Measurements from ENCODE around the gene AFF2.

Gene AFF2

GRCh38 chrX:148535639-148536038 is 35.2 kb downstream of the AFF2 start:
- Histone ChIP-seq H3K79me1 (ENCODE audit: low read depth, low read length) (no peaks in the 10 kb centered on the region), H2BK15ac (ENCODE audit: low read length) (no peak overlapping the region), H2AFZ (ENCODE audit: low read length) (no peak overlapping the region), H3K4me2 (ENCODE audit: insufficient read depth, low read length, poor library complexity, severe bottlenecking) (no peak overlapping the region), H3K4ac (ENCODE audit: low read length) (no peak overlapping the region), H3K18ac (ENCODE audit: low read length) (no peak overlapping the region), H3K27ac (replicated peaks; ENCODE audit: low read length) (no peak overlapping the region), H2BK12ac (ENCODE audit: low read length) (no peak overlapping the region), H3K23ac (ENCODE audit: low read depth, low read length, poor library complexity) (no peak overlapping the region), H3K36me3 (replicated peaks in 1 of 2; ENCODE audit: control insufficient read depth in 2 of 2, insufficient read depth in 2 of 2, low read length in 2 of 2) (no peaks in the 10 kb centered on the region), H4K91ac (ENCODE audit: low read depth, low read length, poor library complexity) (no peak overlapping the region), H3K4me1 (ENCODE audit: control insufficient read depth in 2 of 2, insufficient read depth in 1 of 2, low read depth in 1 of 2, low read length in 2 of 2) (peaks cover 0 to 2% of the 10 kb centered on the region in 2 donors), H2AK5ac (ENCODE audit: low read depth, low read length) (no peak overlapping the region), H3K9me3 (replicated peaks in 1 of 2; ENCODE audit: control insufficient read depth in 2 of 2, insufficient read depth in 1 of 2, low read depth in 1 of 2, low read length in 2 of 2) (no peaks in the 10 kb centered on the region), H3K27me3 (ENCODE audit: control insufficient read depth in 3 of 3, insufficient read depth in 3 of 3, low read depth in 1 of 3, low read length in 3 of 3) (no peaks in the 10 kb centered on the region), H2BK5ac (ENCODE audit: low read length) (no peak overlapping the region), H4K8ac (ENCODE audit: low read depth, low read length) (no peak overlapping the region), H2BK120ac (ENCODE audit: low read depth, low read length) (no peak overlapping the region), H3K9ac (ENCODE audit: low read depth, low read length, poor library complexity) (no peak overlapping the region), H3K4me3 (ENCODE audit: low read length in 2 of 2) (no peak overlapping the region), H3K14ac (ENCODE audit: low read length) (no peak overlapping the region)
- DNase-seq (ENCODE audit: low spot score) = no peak
- WGBS, 2 donors (ENCODE audit: extremely low coverage in 2 of 2, insufficient read length in 2 of 2, insufficient replicate concordance in 1 of 2) = no CpG with 5 or more reads among the region's 4 CpGs

- DNase-seq (ENCODE audit: low spot score) = no peak
- no peaks in the 10 kb centered on the region for H3K79me1 ChIP-seq (ENCODE audit: low read depth, low read length)
Measured at GRCh38 chrX:148536961-148537360, 36.5 kb downstream of the AFF2 start.

GRCh38 chrX:148537556-148538182 is 37.3 kb downstream of the AFF2 start:
- H3K9ac ChIP-seq (ENCODE audit: low read depth, low read length, poor library complexity) = no peak overlapping the region
- no peak overlapping the region for H2BK120ac ChIP-seq (ENCODE audit: low read depth, low read length)
- no peak overlapping the region for H2BK15ac ChIP-seq (ENCODE audit: low read length)
- H2BK12ac ChIP-seq (ENCODE audit: low read length) = no peak overlapping the region
- no CpG with 5 or more reads among the region's 15 CpGs for WGBS, 2 donors (ENCODE audit: extremely low coverage in 2 of 2, insufficient read length in 2 of 2, insufficient replicate concordance in 1 of 2)
- H3K4ac ChIP-seq (ENCODE audit: low read length) = no peak overlapping the region
- no peak overlapping the region for H4K91ac ChIP-seq (ENCODE audit: low read depth, low read length, poor library complexity)
- H2BK5ac ChIP-seq (ENCODE audit: low read length) = no peak overlapping the region
- no peak overlapping the region for H3K4me3 ChIP-seq (ENCODE audit: low read length in 2 of 2)
- no peak overlapping the region for H4K8ac ChIP-seq (ENCODE audit: low read depth, low read length)
- no peak overlapping the region for H2AFZ ChIP-seq (ENCODE audit: low read length)
- peaks cover 0 to 2% of the 10 kb centered on the region in 2 donors for H3K4me1 ChIP-seq (ENCODE audit: control insufficient read depth in 2 of 2, insufficient read depth in 1 of 2, low read depth in 1 of 2, low read length in 2 of 2)
- no peaks in the 10 kb centered on the region for H3K36me3 ChIP-seq (replicated peaks in 1 of 2; ENCODE audit: control insufficient read depth in 2 of 2, insufficient read depth in 2 of 2, low read length in 2 of 2)
- no peak overlapping the region for H3K14ac ChIP-seq (ENCODE audit: low read length)
- H3K27ac ChIP-seq (replicated peaks; ENCODE audit: low read length) = no peak overlapping the region
- H2AK5ac ChIP-seq (ENCODE audit: low read depth, low read length) = no peak overlapping the region
- H3K79me1 ChIP-seq (ENCODE audit: low read depth, low read length) = no peaks in the 10 kb centered on the region
- H3K18ac ChIP-seq (ENCODE audit: low read length) = no peak overlapping the region
- no peak overlapping the region for H3K23ac ChIP-seq (ENCODE audit: low read depth, low read length, poor library complexity)
- no peaks in the 10 kb centered on the region for H3K9me3 ChIP-seq (replicated peaks in 1 of 2; ENCODE audit: control insufficient read depth in 2 of 2, insufficient read depth in 1 of 2, low read depth in 1 of 2, low read length in 2 of 2)
- peak overlapping the region; percentile 18 for H3K4me2 ChIP-seq (ENCODE audit: insufficient read depth, low read length, poor library complexity, severe bottlenecking)
- no peaks in the 10 kb centered on the region for H3K27me3 ChIP-seq (ENCODE audit: control insufficient read depth in 3 of 3, insufficient read depth in 3 of 3, low read depth in 1 of 3, low read length in 3 of 3)
- no peak for DNase-seq (ENCODE audit: low spot score)

More at GRCh38 chrX:148536961-148537360, 36.5 kb downstream of the AFF2 start:
- Histone ChIP-seq H4K8ac (ENCODE audit: low read depth, low read length) (no peak overlapping the region), H3K27ac (replicated peaks; ENCODE audit: low read length) (no peak overlapping the region), H3K4ac (ENCODE audit: low read length) (no peak overlapping the region), H2BK5ac (ENCODE audit: low read length) (no peak overlapping the region), H3K9me3 (replicated peaks in 1 of 2; ENCODE audit: control insufficient read depth in 2 of 2, insufficient read depth in 1 of 2, low read depth in 1 of 2, low read length in 2 of 2) (no peaks in the 10 kb centered on the region), H3K4me3 (ENCODE audit: low read length in 2 of 2) (no peak overlapping the region), H2AK5ac (ENCODE audit: low read depth, low read length) (no peak overlapping the region), H3K23ac (ENCODE audit: low read depth, low read length, poor library complexity) (no peak overlapping the region), H3K36me3 (replicated peaks in 1 of 2; ENCODE audit: control insufficient read depth in 2 of 2, insufficient read depth in 2 of 2, low read length in 2 of 2) (no peaks in the 10 kb centered on the region), H3K18ac (ENCODE audit: low read length) (no peak overlapping the region), H4K91ac (ENCODE audit: low read depth, low read length, poor library complexity) (no peak overlapping the region), H3K4me2 (ENCODE audit: insufficient read depth, low read length, poor library complexity, severe bottlenecking) (no peak overlapping the region), H3K4me1 (ENCODE audit: control insufficient read depth in 2 of 2, insufficient read depth in 1 of 2, low read depth in 1 of 2, low read length in 2 of 2) (peaks cover 0 to 2% of the 10 kb centered on the region in 2 donors), H3K9ac (ENCODE audit: low read depth, low read length, poor library complexity) (no peak overlapping the region), H2BK15ac (ENCODE audit: low read length) (no peak overlapping the region), H2BK12ac (ENCODE audit: low read length) (no peak overlapping the region), H3K14ac (ENCODE audit: low read length) (no peak overlapping the region), H3K27me3 (ENCODE audit: control insufficient read depth in 3 of 3, insufficient read depth in 3 of 3, low read depth in 1 of 3, low read length in 3 of 3) (no peaks in the 10 kb centered on the region), H2BK120ac (ENCODE audit: low read depth, low read length) (no peak overlapping the region), H2AFZ (ENCODE audit: low read length) (no peak overlapping the region)
- no CpG with 5 or more reads among the region's 1 CpG for WGBS, 2 donors (ENCODE audit: extremely low coverage in 2 of 2, insufficient read length in 2 of 2, insufficient replicate concordance in 1 of 2)

GRCh38 chrX:148538582-148538981 is 38.2 kb downstream of the AFF2 start:
- Histone ChIP-seq H3K9me3 (replicated peaks in 1 of 2; ENCODE audit: control insufficient read depth in 2 of 2, insufficient read depth in 1 of 2, low read depth in 1 of 2, low read length in 2 of 2) (no peaks in the 10 kb centered on the region), H3K4me1 (ENCODE audit: control insufficient read depth in 2 of 2, insufficient read depth in 1 of 2, low read depth in 1 of 2, low read length in 2 of 2) (peaks cover 0 to 2% of the 10 kb centered on the region in 2 donors), H3K79me1 (ENCODE audit: low read depth, low read length) (no peaks in the 10 kb centered on the region), H2BK15ac (ENCODE audit: low read length) (no peak overlapping the region), H2AK5ac (ENCODE audit: low read depth, low read length) (no peak overlapping the region), H3K27ac (replicated peaks; ENCODE audit: low read length) (no peak overlapping the region), H3K23ac (ENCODE audit: low read depth, low read length, poor library complexity) (no peak overlapping the region), H2BK5ac (ENCODE audit: low read length) (no peak overlapping the region), H3K4ac (ENCODE audit: low read length) (no peak overlapping the region), H2BK120ac (ENCODE audit: low read depth, low read length) (no peak overlapping the region), H3K9ac (ENCODE audit: low read depth, low read length, poor library complexity) (no peak overlapping the region), H2AFZ (ENCODE audit: low read length) (no peak overlapping the region), H4K91ac (ENCODE audit: low read depth, low read length, poor library complexity) (no peak overlapping the region), H2BK12ac (ENCODE audit: low read length) (no peak overlapping the region), H3K4me3 (ENCODE audit: low read length in 2 of 2) (no peak overlapping the region), H3K4me2 (ENCODE audit: insufficient read depth, low read length, poor library complexity, severe bottlenecking) (no peak overlapping the region), H3K14ac (ENCODE audit: low read length) (no peak overlapping the region), H3K18ac (ENCODE audit: low read length) (no peak overlapping the region), H3K27me3 (ENCODE audit: control insufficient read depth in 3 of 3, insufficient read depth in 3 of 3, low read depth in 1 of 3, low read length in 3 of 3) (no peaks in the 10 kb centered on the region), H4K8ac (ENCODE audit: low read depth, low read length) (no peak overlapping the region), H3K36me3 (replicated peaks in 1 of 2; ENCODE audit: control insufficient read depth in 2 of 2, insufficient read depth in 2 of 2, low read length in 2 of 2) (no peaks in the 10 kb centered on the region)
- DNase-seq (ENCODE audit: low spot score) = no peak
- no CpG with 5 or more reads among the region's 2 CpGs for WGBS, 2 donors (ENCODE audit: extremely low coverage in 2 of 2, insufficient read length in 2 of 2, insufficient replicate concordance in 1 of 2)

Measured in neuronal stem cell (in vitro differentiated cells).